GM12878 (cell line): ENCODE results near the gene TWF1. TPM values are rescaled to one million over a fixed set of nuclear protein-coding genes. Genes with fewer than 3 reads are reported as not detected.

Experiments used
- ATAC-seq: fragments of 200-7000 bp; cut with Tn5 transposase; 3 replicates; pipeline ENCODE4 v1.9.1; 2020; ENCODE audit warnings: mild to moderate bottlenecking, moderate library complexity
- BruUV-seq: library from RNA; stranded (reverse); fragments of 400-500 nt; replicated peaks from 2 replicates; lab custom pipeline; 2021; lab: Mats Ljungman, UMichigan
- CTCF ChIA-PET: fragments of 300-600 bp; sonication (Branson Sonifier 250); formaldehyde crosslinking; extraction: SDS; loops from one replicate; lab custom pipeline; 2021; ENCODE audit warnings: inconsistent platforms; lab: Yijun Ruan, JAX
- POLR2A ChIA-PET: fragments of 350-600 bp; formaldehyde crosslinking; extraction: SDS; loops from one replicate; lab custom pipeline; 2021; ENCODE audit warnings: inconsistent platforms; lab: Charles Lee
- RAD21 ChIA-PET: fragments of 300-600 bp; sonication (Branson Sonifier 250); formaldehyde crosslinking; loops from one replicate; lab custom pipeline; 2023; ENCODE audit warnings: antibody characterized with exemption; ENCODE audit not compliant: unreplicated experiment; lab: Charles Lee
- SMC1A ChIA-PET: fragments of 300-600 bp; sonication (Branson Sonifier 250); formaldehyde crosslinking; loops from one replicate; lab custom pipeline; 2023; ENCODE audit not compliant: unreplicated experiment, uncharacterized antibody; lab: Charles Lee
- DNase-seq: peaks from one replicate; pipeline ENCODE4 v3.0.0-alpha.2; 2011; ENCODE audit warnings: low read depth, low spot score
- FAIRE-seq: peaks from 3 replicates; lab custom pipeline; 2011; peaks lifted over from hg19 to GRCh38; lab: Jason Lieb, UNC
- H2AFZ ChIP-seq: 2 replicates; pipeline ENCODE4 v1.6.0; 2011; ENCODE audit warnings: low read depth, low read length, control low read depth; ENCODE audit not compliant: control insufficient read depth
- H3K27ac ChIP-seq: 2 replicates; pipeline ENCODE4 v1.5.1; 2011; ENCODE audit warnings: control low read depth; ENCODE audit not compliant: control insufficient read depth, insufficient read depth
- H3K27me3 ChIP-seq, 2 experiments: replicated peaks in 1 of 2; 2 replicates each; pipeline versions ENCODE4 v1.6.0 to v1.6.1; 2011; ENCODE audit warnings: low read length in 1 of 2; ENCODE audit not compliant: control insufficient read depth in 2 of 2, insufficient read depth in 2 of 2
- H3K36me3 ChIP-seq, 2 experiments: 2 replicates each; pipeline ENCODE4 v1.5.1; 2011; ENCODE audit warnings: low read length in 1 of 2; ENCODE audit not compliant: control insufficient read depth in 2 of 2, insufficient read depth in 2 of 2
- H3K4me1 ChIP-seq: 2 replicates; pipeline ENCODE4 v1.6.1; 2011; ENCODE audit warnings: mild to moderate bottlenecking, low read length, moderate library complexity, mixed read lengths; ENCODE audit not compliant: control insufficient read depth, insufficient read depth
- H3K4me2 ChIP-seq: 2 replicates; pipeline ENCODE4 v1.6.0; 2011; ENCODE audit warnings: control low read depth; ENCODE audit not compliant: control insufficient read depth, insufficient read depth
- H3K4me3 ChIP-seq: fragments of 200-600 bp; sonication (generic); 2 replicates; pipeline ENCODE4 v1.5.1; 2016
- H3K79me2 ChIP-seq: 2 replicates; pipeline ENCODE4 v1.6.0; 2011; ENCODE audit warnings: low read length; ENCODE audit not compliant: control insufficient read depth, insufficient read depth
- H3K9ac ChIP-seq: 2 replicates; pipeline ENCODE4 v1.8.0; 2011; ENCODE audit warnings: low read length, control low read depth, mixed read lengths; ENCODE audit not compliant: control insufficient read depth, insufficient read depth
- H3K9me3 ChIP-seq: replicated peaks from 3 replicates; pipeline ENCODE4 v1.5.1; 2011; ENCODE audit warnings: mild to moderate bottlenecking, low read length; ENCODE audit not compliant: control insufficient read depth, insufficient read depth
- H4K20me1 ChIP-seq: 2 replicates; pipeline ENCODE4 v1.6.0; 2011; ENCODE audit not compliant: control insufficient read depth, insufficient read depth
- BHLHE40 ChIP-seq, 2 experiments: fragments of 450-650 bp in 1 of 2; IDR thresholded peaks; 2 replicates each; pipeline ENCODE4 v1.6.1; 2011 to 2017; ENCODE audit warnings: low read depth in 2 of 2, borderline replicate concordance in 1 of 2, improper control_type of control experiment in 1 of 2, low read length in 1 of 2, mild to moderate bottlenecking in 1 of 2
- CBFB ChIP-seq: IDR thresholded peaks from 2 replicates; pipeline ENCODE4 v1.6.1; 2016; ENCODE audit warnings: antibody characterized with exemption, low read depth
- EGR1 ChIP-seq, 2 experiments: IDR thresholded peaks; 1 replicate in 1 of 2; 2 replicates in 1 of 2; pipeline ENCODE4 v1.6.1; 2011 to 2012; ENCODE audit warnings: low read depth in 2 of 2, low read length in 2 of 2, borderline replicate concordance in 1 of 2, mild to moderate bottlenecking in 1 of 2, moderate library complexity in 1 of 2
- EP300 ChIP-seq, 2 experiments: fragments of 150-350 bp in 1 of 2; IDR thresholded peaks; 2 replicates each; pipeline ENCODE4 v1.6.1; 2011 to 2012; ENCODE audit warnings: low read depth in 2 of 2, low read length in 2 of 2, borderline replicate concordance in 1 of 2, improper control_type of control experiment in 1 of 2, inconsistent platforms in 1 of 2; ENCODE audit not compliant: control insufficient read depth in 1 of 2
- ETV6 ChIP-seq, 2 experiments: fragments of 450-650 bp in 1 of 2; IDR thresholded peaks in 1 of 2; conservative IDR thresholded peaks in 1 of 2; 2 replicates each; pipeline ENCODE4 v1.6.1; 2014; ENCODE audit warnings: antibody characterized with exemption in 1 of 2, borderline replicate concordance in 1 of 2, low read depth in 1 of 2, mild to moderate bottlenecking in 1 of 2, moderate library complexity in 1 of 2
- IKZF1 ChIP-seq: fragments of 450-650 bp; conservative IDR thresholded peaks from 2 replicates; pipeline ENCODE4 v1.6.1; 2017; ENCODE audit warnings: antibody characterized with exemption, mild to moderate bottlenecking
- MXI1 ChIP-seq: fragments of 150-350 bp; IDR thresholded peaks from 2 replicates; pipeline ENCODE4 v1.6.1; 2011; ENCODE audit warnings: low read depth, mild to moderate bottlenecking, inconsistent platforms, low read length, improper control_type of control experiment
- NFYB ChIP-seq: IDR thresholded peaks from 2 replicates; pipeline ENCODE4 v1.6.1; 2011; ENCODE audit warnings: low read depth, mild to moderate bottlenecking, low read length, improper control_type of control experiment, moderate library complexity; ENCODE audit not compliant: insufficient read depth
- SUZ12 ChIP-seq: fragments of 200-600 bp; sonication (generic); IDR thresholded peaks from one replicate; pipeline ENCODE4 v1.6.1; 2018; ENCODE audit warnings: antibody characterized with exemption, mild to moderate bottlenecking; ENCODE audit not compliant: unreplicated experiment
- YBX1 ChIP-seq: fragments of 450-650 bp; IDR thresholded peaks from 2 replicates; pipeline ENCODE4 v1.6.1; 2016; ENCODE audit warnings: antibody characterized with exemption
- ZNF384 ChIP-seq: IDR thresholded peaks from 2 replicates; pipeline ENCODE4 v1.6.1; 2012; ENCODE audit warnings: low read depth, mild to moderate bottlenecking, low read length, improper control_type of control experiment, borderline replicate concordance
- WGBS: methylation state at CpG from one replicate; pipeline ENCODE4 v1.1.6; 2016; ENCODE audit warnings: low lambda C conversion rate; ENCODE audit not compliant: insufficient replicate concordance, insufficient coverage; ENCODE audit errors: missing lambda C conversion rate; 5-methylcytosine and 5-hydroxymethylcytosine counted together
- in situ Hi-C: fragments of 300-500 bp; cut with MboI; formaldehyde crosslinking; loops from 9 replicates; pipeline ENCODE4 v1.14.3; 2018; ENCODE audit warnings: mixed read lengths
- intact Hi-C: fragments of 100-400 bp; cut with micrococcal nuclease; formaldehyde crosslinking; loops from one replicate; pipeline ENCODE4 v1.14.2; 2022; ENCODE audit not compliant: unreplicated experiment
- polyA plus RNA-seq, 11 experiments: library from polyadenylated mRNA; depleted of rRNA in 4 of 11; unstranded in 6 of 11; stranded (reverse) in 5 of 11; fragments of >200 nt; fragmentation: Nextera tagmentation in 4 of 11; fragmentation: Illumina TruSeq in 1 of 11; extraction: Ambion mirVana in 4 of 11; extraction: Trizol in 1 of 11; gene quantifications; 1 replicate in 1 of 11; 2 replicates in 10 of 11; pipeline versions ENCODE4 v1.2.1 to v1.2.3, GENCODE V29; 2011 to 2016; ENCODE audit warnings: inconsistent platforms in 2 of 11, missing spikeins in 2 of 11, low read depth in 1 of 11
- total RNA-seq, 4 experiments: library from RNA; depleted of rRNA in 3 of 4; stranded (reverse); fragments of >200 nt in 3 of 4; fragmentation: Illumina TruSeq in 1 of 4; extraction: Trizol in 1 of 4; gene quantifications; 2 replicates each; pipeline versions ENCODE4 v1.2.1 to v1.2.3, GENCODE V29; 2013 to 2021
- TF ChIP-seq, protein P1 (sequence below): fragments of 450-650 bp; IDR thresholded peaks from 2 replicates; pipeline ENCODE4 v1.6.1; 2017; ENCODE audit warnings: borderline replicate concordance
- TF ChIP-seq, protein P2 (sequence below): IDR thresholded peaks from 2 replicates; pipeline ENCODE4 v1.6.1; 2011; ENCODE audit warnings: low read depth, mild to moderate bottlenecking, low read length, moderate library complexity, borderline replicate concordance; ENCODE audit errors: extremely low read depth
- TF ChIP-seq, protein P3 (sequence below): fragments of 450-650 bp; conservative IDR thresholded peaks from 2 replicates; pipeline ENCODE4 v1.6.1; 2017; ENCODE audit warnings: mild to moderate bottlenecking, moderate library complexity
- TF ChIP-seq, protein P4 (sequence below): IDR thresholded peaks from 2 replicates; pipeline ENCODE4 v1.6.1; 2011; ENCODE audit warnings: borderline replicate concordance, low read depth, mild to moderate bottlenecking, moderate library complexity, low read length; ENCODE audit not compliant: insufficient read depth, poor library complexity, severe bottlenecking

Gene TWF1
- total and polyA plus RNA-seq, 10 of the 15 experiments (the other 5 are each of a cell fraction or from before 2014, with no cell fraction given), result 8.7 to 23.5 (median 18.4) TPM

DNA sequence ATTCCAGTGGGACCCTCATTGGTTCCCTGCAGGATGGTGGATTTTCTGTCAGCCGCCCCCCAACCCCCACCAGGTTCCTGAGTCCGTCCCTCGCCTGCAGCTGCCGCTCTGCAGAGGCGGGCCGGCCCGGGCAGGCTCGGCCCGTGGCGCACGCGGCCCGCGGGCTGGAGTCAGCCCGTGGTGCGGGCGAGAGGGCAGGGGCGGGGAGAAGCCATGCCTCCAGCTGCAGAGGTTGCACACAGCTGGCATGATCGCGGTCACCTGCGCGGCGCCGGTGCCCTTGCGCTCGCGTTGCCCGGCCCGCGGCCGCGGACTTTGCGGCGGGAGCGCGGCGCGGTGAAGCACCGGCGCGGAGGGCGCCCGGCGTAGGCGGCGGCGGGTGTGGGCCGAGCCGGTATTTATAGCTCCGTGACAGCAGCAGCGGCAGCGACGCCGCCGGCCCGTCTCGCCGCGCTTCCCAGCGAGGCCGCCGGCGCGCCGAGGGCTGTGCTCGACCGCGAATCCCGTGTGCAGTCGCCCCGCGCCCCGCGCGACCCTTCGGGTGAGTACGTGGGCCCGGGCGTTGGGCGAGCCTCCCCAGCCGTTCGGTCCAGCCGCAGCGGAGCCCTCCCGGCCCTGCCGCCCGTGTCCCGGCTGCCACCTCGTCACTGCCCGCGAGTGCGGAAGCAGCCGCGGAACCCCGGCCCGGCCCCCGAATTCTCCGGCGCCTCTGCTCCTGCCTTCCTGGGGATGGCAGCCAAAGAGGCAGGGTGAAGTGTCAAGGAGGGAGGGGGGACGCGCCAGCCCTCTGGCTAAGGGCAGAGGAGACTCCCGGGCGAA lies 29.7 kb upstream of the TWF1 start, which contains the start of gene TMEM117:
TSS of gene TMEM117 (plus strand) at position 426 of the 819 bp plus-strand sequence.
- ChIA-PET RAD21 (no interaction called here), CTCF (interaction anchor here (0.9 to 2.2 kb wide), 3 partner anchors 22 to 46 kb away, joined by 3 to 9 read pairs (median 3); no protein-coding TSS in a partner anchor), POLR2A (interaction anchor here (1.2 to 1.3 kb wide), 2 partner anchors 30 to 47 kb away, joined by 3 to 9 read pairs; partner anchors contain the start of gene TWF1), SMC1A (interaction anchor here (0.9 to 1.3 kb wide), 2 partner anchors 18 to 33 kb away, joined by 3 read pairs; no protein-coding TSS in a partner anchor)
- Histone ChIP-seq H3K4me2 (peak within 1 kb of the TSS; percentile 90), H3K9ac (peak within 1 kb of the TSS; percentile 77), H3K4me3 (peak within 1 kb of the TSS; percentile 79), H3K9me3 (no peaks in the 10 kb centered on the region), H2AFZ (peak within 1 kb of the TSS; percentile 89), H3K79me2 (no peaks in the 10 kb centered on the region; the same call in none of the 2 replicates), H4K20me1 (no peaks in the 10 kb centered on the region), H3K27ac (peak within 1 kb of the TSS; percentile 76), H3K36me3 (no peaks in the 10 kb centered on the region), H3K27me3 (no peaks in the 10 kb centered on the region), H3K4me1 (peaks cover 4% of the 10 kb centered on the region; the same call in 1 of the 2 replicates)
- FAIRE-seq (no peak), DNase-seq (no peak), ATAC-seq (peak; percentile 81)
- BruUV-seq, result no TSS peak
- in situ Hi-C loops (no loop called here), intact Hi-C loops (no loop called here)
- 2% methylated on average over 85 of the region's 103 CpGs for WGBS
- TF ChIP-seq EGR1 (IDR thresholded peaks at IDR 0.05; ENCODE audit: borderline replicate concordance in 1 of 2, low read depth in 2 of 2, low read length in 2 of 2) (peak in 1 of 2 experiments; percentile 83; a peak in 2 of 3 replicates), NFYB (no peak), MXI1 (no peak), CBFB (no peak), BHLHE40 (IDR thresholded peaks at IDR 0.05; ENCODE audit: borderline replicate concordance in 1 of 2, low read depth in 2 of 2, low read length in 1 of 2) (peak; percentile 4 to 81; a peak in 2 of 4 replicates), IKZF1 (peak; percentile 93), YBX1 (no peak), ZNF384 (no peak), ETV6 (conservative IDR thresholded peaks at IDR 0.05 in 1 of 2, IDR thresholded peaks at IDR 0.05 in 1 of 2; ENCODE audit: borderline replicate concordance in 1 of 2, low read depth in 1 of 2) (no peak), SUZ12 (no peak), EP300 (IDR thresholded peaks at IDR 0.05; ENCODE audit: borderline replicate concordance in 1 of 2, control insufficient read depth in 1 of 2, low read depth in 2 of 2, low read length in 2 of 2) (no peak)
- TF ChIP-seq, protein P1, sequence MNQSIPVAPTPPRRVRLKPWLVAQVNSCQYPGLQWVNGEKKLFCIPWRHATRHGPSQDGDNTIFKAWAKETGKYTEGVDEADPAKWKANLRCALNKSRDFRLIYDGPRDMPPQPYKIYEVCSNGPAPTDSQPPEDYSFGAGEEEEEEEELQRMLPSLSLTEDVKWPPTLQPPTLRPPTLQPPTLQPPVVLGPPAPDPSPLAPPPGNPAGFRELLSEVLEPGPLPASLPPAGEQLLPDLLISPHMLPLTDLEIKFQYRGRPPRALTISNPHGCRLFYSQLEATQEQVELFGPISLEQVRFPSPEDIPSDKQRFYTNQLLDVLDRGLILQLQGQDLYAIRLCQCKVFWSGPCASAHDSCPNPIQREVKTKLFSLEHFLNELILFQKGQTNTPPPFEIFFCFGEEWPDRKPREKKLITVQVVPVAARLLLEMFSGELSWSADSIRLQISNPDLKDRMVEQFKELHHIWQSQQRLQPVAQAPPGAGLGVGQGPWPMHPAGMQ, result no peak
- TF ChIP-seq, protein P2, sequence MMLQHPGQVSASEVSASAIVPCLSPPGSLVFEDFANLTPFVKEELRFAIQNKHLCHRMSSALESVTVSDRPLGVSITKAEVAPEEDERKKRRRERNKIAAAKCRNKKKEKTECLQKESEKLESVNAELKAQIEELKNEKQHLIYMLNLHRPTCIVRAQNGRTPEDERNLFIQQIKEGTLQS, result no peak
- TF ChIP-seq, protein P3, sequence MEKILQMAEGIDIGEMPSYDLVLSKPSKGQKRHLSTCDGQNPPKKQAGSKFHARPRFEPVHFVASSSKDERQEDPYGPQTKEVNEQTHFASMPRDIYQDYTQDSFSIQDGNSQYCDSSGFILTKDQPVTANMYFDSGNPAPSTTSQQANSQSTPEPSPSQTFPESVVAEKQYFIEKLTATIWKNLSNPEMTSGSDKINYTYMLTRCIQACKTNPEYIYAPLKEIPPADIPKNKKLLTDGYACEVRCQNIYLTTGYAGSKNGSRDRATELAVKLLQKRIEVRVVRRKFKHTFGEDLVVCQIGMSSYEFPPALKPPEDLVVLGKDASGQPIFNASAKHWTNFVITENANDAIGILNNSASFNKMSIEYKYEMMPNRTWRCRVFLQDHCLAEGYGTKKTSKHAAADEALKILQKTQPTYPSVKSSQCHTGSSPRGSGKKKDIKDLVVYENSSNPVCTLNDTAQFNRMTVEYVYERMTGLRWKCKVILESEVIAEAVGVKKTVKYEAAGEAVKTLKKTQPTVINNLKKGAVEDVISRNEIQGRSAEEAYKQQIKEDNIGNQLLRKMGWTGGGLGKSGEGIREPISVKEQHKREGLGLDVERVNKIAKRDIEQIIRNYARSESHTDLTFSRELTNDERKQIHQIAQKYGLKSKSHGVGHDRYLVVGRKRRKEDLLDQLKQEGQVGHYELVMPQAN, result peak; percentile 82; the same call in 1 of the 2 replicates
- TF ChIP-seq, protein P4, sequence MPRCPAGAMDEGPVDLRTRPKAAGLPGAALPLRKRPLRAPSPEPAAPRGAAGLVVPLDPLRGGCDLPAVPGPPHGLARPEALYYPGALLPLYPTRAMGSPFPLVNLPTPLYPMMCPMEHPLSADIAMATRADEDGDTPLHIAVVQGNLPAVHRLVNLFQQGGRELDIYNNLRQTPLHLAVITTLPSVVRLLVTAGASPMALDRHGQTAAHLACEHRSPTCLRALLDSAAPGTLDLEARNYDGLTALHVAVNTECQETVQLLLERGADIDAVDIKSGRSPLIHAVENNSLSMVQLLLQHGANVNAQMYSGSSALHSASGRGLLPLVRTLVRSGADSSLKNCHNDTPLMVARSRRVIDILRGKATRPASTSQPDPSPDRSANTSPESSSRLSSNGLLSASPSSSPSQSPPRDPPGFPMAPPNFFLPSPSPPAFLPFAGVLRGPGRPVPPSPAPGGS, result peak; percentile 13
